Measurements from ENCODE around the gene HOXA1.
A peak's percentile ranks its signal among the peaks of the same experiment; 100 is the strongest.

The HOXA1 gene

GRCh38 chr7:27091941-27092818, 3.6 kb downstream of the HOXA1 start:
- no peak for TF ChIP-seq POLR2A (IDR thresholded peaks at IDR 0.05; ENCODE audit: low read length)
- TF ChIP-seq GATA1 (IDR thresholded peaks at IDR 0.05; ENCODE audit: low read depth, low read length) = no peak
- no peak for DNase-seq

GRCh38 chr7:27091105-27091504, 4.7 kb downstream of the HOXA1 start:
- TF ChIP-seq POLR2A (IDR thresholded peaks at IDR 0.05; ENCODE audit: low read length) (no peak), GATA1 (IDR thresholded peaks at IDR 0.05; ENCODE audit: low read depth, low read length) (no peak)
- no peak for DNase-seq

GRCh38 chr7:27088002-27088922, 7.5 kb downstream of the HOXA1 start:
- no peak for DNase-seq
- TF ChIP-seq GATA1 (IDR thresholded peaks at IDR 0.05; ENCODE audit: low read depth, low read length) (no peak), POLR2A (IDR thresholded peaks at IDR 0.05; ENCODE audit: low read length) (no peak)

- TF ChIP-seq POLR2A (IDR thresholded peaks at IDR 0.05; ENCODE audit: low read length) = no peak
- no peak for TF ChIP-seq GATA1 (IDR thresholded peaks at IDR 0.05; ENCODE audit: low read depth, low read length)
- no peak for DNase-seq
These were observed 12.2 kb downstream of the HOXA1 start for GRCh38 chr7:27083646-27084045.

GRCh38 chr7:27082171-27082570, 13.6 kb downstream of the HOXA1 start:
- TF ChIP-seq GATA1 (IDR thresholded peaks at IDR 0.05; ENCODE audit: low read depth, low read length) = no peak
- TF ChIP-seq POLR2A (IDR thresholded peaks at IDR 0.05; ENCODE audit: low read length) = no peak
- no peak for DNase-seq

GRCh38 chr7:27080844-27081436, 14.9 kb downstream of the HOXA1 start:
- peak; percentile 28 to 58 for DNase-seq
- no peak for TF ChIP-seq POLR2A (IDR thresholded peaks at IDR 0.05; ENCODE audit: low read length)
- no peak for TF ChIP-seq GATA1 (IDR thresholded peaks at IDR 0.05; ENCODE audit: low read depth, low read length)

GRCh38 chr7:27079234-27079975, 16.4 kb downstream of the HOXA1 start:
- DNase-seq = no peak
- TF ChIP-seq POLR2A (IDR thresholded peaks at IDR 0.05; ENCODE audit: low read length) (no peak), GATA1 (IDR thresholded peaks at IDR 0.05; ENCODE audit: low read depth, low read length) (no peak)

- no peak for TF ChIP-seq GATA1 (IDR thresholded peaks at IDR 0.05; ENCODE audit: low read depth, low read length)
- no peak for TF ChIP-seq POLR2A (IDR thresholded peaks at IDR 0.05; ENCODE audit: low read length)
- DNase-seq = no peak
These were observed 17.1 kb downstream of the HOXA1 start for GRCh38 chr7:27078616-27079233.

- no peak for TF ChIP-seq GATA1 (IDR thresholded peaks at IDR 0.05; ENCODE audit: low read depth, low read length)
- DNase-seq = no peak
These were observed 22.7 kb downstream of the HOXA1 start for GRCh38 chr7:27073076-27073475.

GRCh38 chr7:27071622-27072390, 24.0 kb downstream of the HOXA1 start:
- TF ChIP-seq GATA1 (IDR thresholded peaks at IDR 0.05; ENCODE audit: low read depth, low read length) = no peak
- no peak for TF ChIP-seq POLR2A (IDR thresholded peaks at IDR 0.05; ENCODE audit: low read length)
- peak; percentile 46 to 81 for DNase-seq

- TF ChIP-seq POLR2A (IDR thresholded peaks at IDR 0.05; ENCODE audit: low read length) (no peak), GATA1 (IDR thresholded peaks at IDR 0.05; ENCODE audit: low read depth, low read length) (no peak)
- DNase-seq = no peak
These were observed 27.5 kb downstream of the HOXA1 start for GRCh38 chr7:27068259-27068658.

- no peak for DNase-seq
These were observed 29.7 kb downstream of the HOXA1 start for GRCh38 chr7:27066148-27066547.

More at GRCh38 chr7:27066148-27066547, 29.7 kb downstream of the HOXA1 start:
- TF ChIP-seq POLR2A (IDR thresholded peaks at IDR 0.05; ENCODE audit: low read length) (no peak), GATA1 (IDR thresholded peaks at IDR 0.05; ENCODE audit: low read depth, low read length) (no peak)

Data from erythroblast (primary cell).